Body of pancreas (tissue), 4 donors: ENCODE data around the gene KDM4B. TPM values are rescaled to one million over a fixed set of nuclear protein-coding genes. Genes with fewer than 3 reads are reported as not detected.
A peak's percentile ranks its signal among the peaks of the same experiment; 100 is the strongest.

ENCODE experiments used
- ATAC-seq: fragments of 150-250 bp; one replicate; pipeline ENCODE4 v1.9.1; 2016
- DNase-seq, 4 donors: peaks; one replicate each; pipeline ENCODE4 v3.0.0-alpha.2; 2019
- H3K27ac ChIP-seq, 4 donors: fragments of 200-600 bp; sonication (generic); 1 replicate in 3 of 4; 2 replicates in 1 of 4; pipeline versions ENCODE4 v1.5.1 to v1.6.1; 2016 to 2019; ENCODE audit warnings: mild to moderate bottlenecking in 1 of 4, mixed read lengths in 1 of 4, moderate library complexity in 1 of 4
- H3K27me3 ChIP-seq, 2 donors: fragments of 200-600 bp; sonication (generic); one replicate each; pipeline ENCODE4 v1.6.0; 2016; ENCODE audit warnings: mild to moderate bottlenecking in 1 of 2
- H3K36me3 ChIP-seq, 2 donors: fragments of 200-600 bp; sonication (generic); replicated peaks in 1 of 2; 2 replicates each; pipeline ENCODE4 v1.5.1; 2016; ENCODE audit warnings: low read depth in 2 of 2; ENCODE audit not compliant: insufficient read depth in 1 of 2
- H3K4me1 ChIP-seq: fragments of 200-600 bp; sonication (generic); one replicate; pipeline ENCODE4 v1.6.0; 2016
- H3K4me3 ChIP-seq, 2 donors: fragments of 200-600 bp; sonication (generic); 1 replicate in 1 of 2; 2 replicates in 1 of 2; pipeline ENCODE4 v1.5.1; 2016 to 2019
- H3K9me3 ChIP-seq, 3 donors: fragments of 200-600 bp; sonication (generic); 1 replicate in 2 of 3; 2 replicates in 1 of 3; pipeline ENCODE4 v1.5.1; 2016
- CTCF ChIP-seq, 7 experiments: fragments of 450-650 bp in 4 of 7; fragments of 200-600 bp in 3 of 7; sonication (generic) in 3 of 7; IDR thresholded peaks; one replicate each; pipeline ENCODE4 v1.5.1; 2016 to 2019; ENCODE audit warnings: antibody characterized with exemption in 7 of 7
- POLR2A ChIP-seq, 3 donors: fragments of 450-650 bp; IDR thresholded peaks; one replicate each; pipeline ENCODE4 v1.6.1; 2016; ENCODE audit warnings: antibody characterized with exemption in 3 of 3, mild to moderate bottlenecking in 2 of 3
- WGBS, 2 donors: methylation state at CpG; one replicate each; pipeline ENCODE4 v1.1.5; 2017; 5-methylcytosine and 5-hydroxymethylcytosine counted together
- intact Hi-C: fragments of 100-400 bp; cut with DNase I; formaldehyde crosslinking; loops from one replicate; pipeline ENCODE4 v1.15.1; 2023
- total RNA-seq, 2 donors: library from RNA; depleted of rRNA; stranded (reverse); fragments of >200 nt; gene quantifications; one replicate each; pipeline ENCODE4 v1.1.0, GENCODE V29; 2016

KDM4B gene
- total RNA-seq, 2 donors from 2014 or later, result 18.9 to 35.3 TPM

DNA sequence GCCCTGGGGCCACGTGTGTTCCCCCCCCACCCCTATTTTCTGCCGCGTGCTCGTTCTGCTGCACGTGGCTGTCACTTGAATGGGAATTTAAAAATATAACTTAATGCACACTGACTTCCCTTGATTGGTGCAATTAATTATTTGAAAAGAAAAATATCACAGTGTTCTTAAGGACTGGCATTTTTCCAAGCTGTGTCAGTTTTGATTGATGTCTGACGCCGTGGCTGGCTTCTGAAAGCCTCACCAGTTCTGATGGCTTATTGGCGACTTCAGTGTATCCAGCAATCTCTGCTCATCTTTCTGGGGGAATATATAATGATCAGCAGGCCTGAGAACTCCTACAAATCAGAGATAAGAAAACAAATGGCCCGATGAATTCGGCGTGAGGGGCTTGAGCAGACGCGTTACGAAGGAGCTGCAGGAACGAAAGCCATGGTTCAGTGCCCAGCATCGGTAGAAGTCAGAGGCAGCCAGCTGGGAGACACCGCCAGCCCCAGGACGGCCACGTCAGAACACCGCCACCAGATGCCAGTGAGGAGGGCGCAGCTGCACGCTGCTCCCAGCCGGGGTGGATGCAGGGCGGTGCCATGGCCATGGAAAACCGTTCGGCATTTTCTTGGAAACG is 111.2 kb downstream of the KDM4B start:
- Histone ChIP-seq H3K27ac (no peak overlapping the region), H3K4me1 (peaks cover 26% of the 10 kb centered on the region), H3K4me3 (no peak overlapping the region), H3K36me3 (peaks cover 6 to 8% of the 10 kb centered on the region in 2 donors), H3K27me3 (no peaks in the 10 kb centered on the region), H3K9me3 (no peaks in the 10 kb centered on the region)
- ATAC-seq, result no peak
- DNase-seq, result peak in 2 of 4 donors; percentile 37 to 40
- WGBS, 2 donors, result 79 to 87% methylated on average over 27 of the region's 27 CpGs
- intact Hi-C loops, result no loop called here
- no peak for TF ChIP-seq CTCF (IDR thresholded peaks at IDR 0.05)
- TF ChIP-seq POLR2A (IDR thresholded peaks at IDR 0.05), result no peak

- no peaks in the 10 kb centered on the region for H3K27me3 ChIP-seq
- no peak overlapping the region for H3K4me3 ChIP-seq
- H3K9me3 ChIP-seq, result no peaks in the 10 kb centered on the region
- H3K36me3 ChIP-seq, result peaks cover 6 to 8% of the 10 kb centered on the region in 2 donors
- 95 to 97% methylated on average over 18 to 19 of the region's 19 CpGs for WGBS, 2 donors
- peaks cover 26% of the 10 kb centered on the region for H3K4me1 ChIP-seq
- no peak for TF ChIP-seq CTCF (IDR thresholded peaks at IDR 0.05)
- no peak for TF ChIP-seq POLR2A (IDR thresholded peaks at IDR 0.05)
- no peak for DNase-seq
- intact Hi-C loops, result no loop called here
- no peak overlapping the region for H3K27ac ChIP-seq
- ATAC-seq, result no peak
Measured at GRCh38 chr19:5080809-5081208, 111.9 kb downstream of the KDM4B start.

DNA sequence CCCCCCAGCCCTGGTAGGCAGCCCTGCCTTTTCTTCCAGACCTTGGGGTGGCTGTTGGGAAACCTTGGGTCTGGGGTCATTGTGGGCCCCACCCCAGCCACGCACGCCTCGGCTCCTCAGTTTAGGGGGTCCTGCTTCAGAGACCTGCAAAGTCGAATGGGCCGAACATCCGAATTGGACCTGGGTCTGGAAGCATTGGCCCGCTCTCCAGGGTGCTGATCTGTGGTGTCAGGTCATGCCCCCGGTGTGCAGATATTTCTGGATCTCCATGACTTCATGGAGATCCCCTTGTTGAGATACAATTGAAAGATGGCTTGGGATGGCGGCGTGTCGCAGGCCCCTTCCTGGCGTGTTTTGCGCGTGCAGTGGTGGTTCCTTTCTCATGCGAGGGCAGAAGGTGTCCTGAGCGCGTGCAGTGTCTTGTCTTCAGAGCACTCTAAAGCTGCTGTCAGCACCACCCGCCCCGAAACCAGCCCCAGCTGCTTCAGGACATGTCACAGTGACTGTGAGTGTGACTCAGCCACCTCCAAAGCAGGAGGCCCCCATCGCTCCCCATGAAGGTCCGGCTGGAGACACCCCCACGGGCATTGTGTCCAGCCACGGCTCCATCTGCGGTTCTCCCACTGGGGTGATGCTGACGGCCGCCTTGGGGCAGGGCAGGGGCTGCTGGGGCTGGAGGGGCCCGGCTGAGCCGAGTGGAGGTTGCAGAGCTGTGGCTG is 112.7 kb downstream of the KDM4B start:
- intact Hi-C loops, result no loop called here
- H3K36me3 ChIP-seq, result peaks cover 6 to 8% of the 10 kb centered on the region in 2 donors

GRCh38 chr19:5083547-5083965 is 114.6 kb downstream of the KDM4B start:
- no peak for DNase-seq
- H3K4me1 ChIP-seq, result peaks cover 16% of the 10 kb centered on the region
- peaks cover 6 to 8% of the 10 kb centered on the region in 2 donors for H3K36me3 ChIP-seq
- H3K9me3 ChIP-seq, result no peaks in the 10 kb centered on the region
- 80 to 83% methylated on average over 4 to 13 of the region's 13 CpGs for WGBS, 2 donors
- TF ChIP-seq POLR2A (IDR thresholded peaks at IDR 0.05) (no peak), CTCF (IDR thresholded peaks at IDR 0.05) (no peak)
- no peak for ATAC-seq
- H3K27ac ChIP-seq, result no peak overlapping the region
- H3K27me3 ChIP-seq, result no peaks in the 10 kb centered on the region
- no peak overlapping the region for H3K4me3 ChIP-seq
- intact Hi-C loops, result no loop called here

More for the DNA sequence above, 112.7 kb downstream of the KDM4B start:
- 93 to 95% methylated on average over 12 to 25 of the region's 28 CpGs for WGBS, 2 donors
- ATAC-seq (no peak), DNase-seq (no peak)
- Histone ChIP-seq H3K9me3 (no peaks in the 10 kb centered on the region), H3K4me1 (peaks cover 26% of the 10 kb centered on the region), H3K4me3 (no peak overlapping the region), H3K27me3 (no peaks in the 10 kb centered on the region), H3K27ac (no peak overlapping the region)
- TF ChIP-seq CTCF (IDR thresholded peaks at IDR 0.05) (no peak), POLR2A (IDR thresholded peaks at IDR 0.05) (no peak)
